Liver (tissue), 9 donors: ENCODE results near the gene BBC3. TPM values are rescaled to one million over a fixed set of nuclear protein-coding genes. Genes with fewer than 3 reads are reported as not detected.

Experiments used
- DNase-seq: peaks from one replicate; pipeline ENCODE4 v3.0.0-alpha.2; 2017; ENCODE audit warnings: low spot score
- H3K27ac ChIP-seq, 2 donors: one replicate each; pipeline ENCODE4 v1.7.0; 2013; ENCODE audit warnings: inconsistent platforms in 2 of 2, low read length in 2 of 2, control low read depth in 1 of 2, low read depth in 1 of 2, mild to moderate bottlenecking in 1 of 2
- H3K27me3 ChIP-seq, 4 donors: one replicate each; pipeline versions ENCODE4 v1.6.1 to v1.7.0; 2013; ENCODE audit warnings: low read length in 3 of 4, inconsistent platforms in 1 of 4, mild to moderate bottlenecking in 1 of 4, moderate library complexity in 1 of 4; ENCODE audit not compliant: control insufficient read depth in 4 of 4, insufficient read depth in 4 of 4
- H3K36me3 ChIP-seq, 4 donors: one replicate each; pipeline versions ENCODE4 v1.6.1 to v1.7.0; 2013; ENCODE audit warnings: low read length in 3 of 4, mild to moderate bottlenecking in 3 of 4, low read depth in 1 of 4, moderate library complexity in 1 of 4; ENCODE audit not compliant: control insufficient read depth in 4 of 4, insufficient read depth in 3 of 4
- H3K4me1 ChIP-seq, 4 donors: one replicate each; pipeline versions ENCODE4 v1.6.1 to v1.7.0; 2013; ENCODE audit warnings: low read length in 3 of 4, mild to moderate bottlenecking in 3 of 4, moderate library complexity in 1 of 4; ENCODE audit not compliant: control insufficient read depth in 4 of 4, insufficient read depth in 4 of 4
- H3K4me3 ChIP-seq, 3 donors: one replicate each; pipeline versions ENCODE4 v1.6.1 to v1.7.0; 2013; ENCODE audit warnings: low read length in 3 of 3, control low read depth in 1 of 3, low read depth in 1 of 3, mild to moderate bottlenecking in 1 of 3
- H3K9ac ChIP-seq, 2 donors: one replicate each; pipeline ENCODE4 v1.7.0; 2013; ENCODE audit warnings: low read length in 2 of 2, mild to moderate bottlenecking in 2 of 2, moderate library complexity in 2 of 2, control low read depth in 1 of 2, low read depth in 1 of 2
- H3K9me3 ChIP-seq, 4 donors: one replicate each; pipeline versions ENCODE4 v1.6.1 to v1.7.0; 2013; ENCODE audit warnings: low read length in 3 of 4; ENCODE audit not compliant: control insufficient read depth in 4 of 4
- CTCF ChIP-seq: fragments of 150-350 bp; IDR thresholded peaks from 2 replicates; pipeline ENCODE4 v1.5.1; 2017; ENCODE audit warnings: improper control_type of control experiment, low read depth, low read length; ENCODE audit not compliant: missing input control
- EGR1 ChIP-seq, 2 donors: IDR thresholded peaks; 2 replicates each; pipeline ENCODE4 v1.6.1; 2016 to 2018; ENCODE audit warnings: antibody characterized with exemption in 2 of 2, low read depth in 2 of 2
- FOXA2 ChIP-seq: IDR thresholded peaks from 2 replicates; pipeline ENCODE4 v1.6.1; 2016; ENCODE audit warnings: antibody characterized with exemption
- GABPA ChIP-seq, 2 donors: IDR thresholded peaks in 1 of 2; conservative IDR thresholded peaks in 1 of 2; 2 replicates each; pipeline ENCODE4 v1.6.1; 2016; ENCODE audit warnings: antibody characterized with exemption in 2 of 2, mild to moderate bottlenecking in 1 of 2, moderate library complexity in 1 of 2
- HNF4A ChIP-seq, 2 donors: conservative IDR thresholded peaks; 2 replicates each; pipeline ENCODE4 v1.6.1; 2016; ENCODE audit warnings: antibody characterized with exemption in 2 of 2, mild to moderate bottlenecking in 2 of 2
- HNF4G ChIP-seq: IDR thresholded peaks from 2 replicates; pipeline ENCODE4 v1.6.1; 2016; ENCODE audit warnings: antibody characterized with exemption
- JUND ChIP-seq, 2 donors: IDR thresholded peaks; 2 replicates each; pipeline ENCODE4 v1.6.1; 2016; ENCODE audit warnings: antibody characterized with exemption in 2 of 2
- MAX ChIP-seq: IDR thresholded peaks from 2 replicates; pipeline ENCODE4 v1.6.1; 2016; ENCODE audit warnings: antibody characterized with exemption
- NR2F2 ChIP-seq: IDR thresholded peaks from 2 replicates; pipeline ENCODE4 v1.6.1; 2016; ENCODE audit warnings: antibody characterized with exemption
- REST ChIP-seq: IDR thresholded peaks from 2 replicates; pipeline ENCODE4 v1.6.1; 2016; ENCODE audit warnings: antibody characterized with exemption, mild to moderate bottlenecking
- RXRA ChIP-seq, 2 donors: IDR thresholded peaks; 2 replicates each; pipeline ENCODE4 v1.6.1; 2017 to 2018; ENCODE audit warnings: antibody characterized with exemption in 2 of 2, mild to moderate bottlenecking in 1 of 2
- TAF1 ChIP-seq: conservative IDR thresholded peaks from 2 replicates; pipeline ENCODE4 v1.6.1; 2016; ENCODE audit warnings: antibody characterized with exemption, mild to moderate bottlenecking
- WGBS: extraction: QIAGEN DNeasy Blood & Tissue Kit; methylation state at CpG from one replicate; pipeline ENCODE4 v1.1.7; 2013; 5-methylcytosine and 5-hydroxymethylcytosine counted together
- polyA plus RNA-seq, 2 donors: library from polyadenylated mRNA; stranded (reverse) in 1 of 2; unstranded in 1 of 2; fragments of 200-250 nt in 1 of 2; fragments of >200 nt in 1 of 2; fragmentation: Nextera tagmentation in 1 of 2; extraction: Ambion mirVana in 1 of 2; gene quantifications; one replicate each; pipeline versions ENCODE4 v1.2.1 to v1.2.3, GENCODE V29; 2013 to 2015
- total RNA-seq, 2 donors: library from RNA; depleted of rRNA; stranded (reverse); fragments of >200 nt; gene quantifications; one replicate each; pipeline ENCODE4 v1.2.3, GENCODE V29; 2014
- donor health status: healthy.
- donor health status: healthy.
- donor health status: healthy.
- donor health status: healthy.
- donor health status: healthy.

BBC3 gene
- total and polyA plus RNA-seq, 4 donors, result 0.35 to 2.6 (median 1.6) TPM

- Histone ChIP-seq H3K4me1 (peaks cover 0 to 7% (median 2%) of the 10 kb centered on the region in 4 donors), H3K36me3 (peaks cover 0 to 4% (median 2%) of the 10 kb centered on the region in 4 donors)
These were observed 43.2 kb downstream of the BBC3 start for GRCh38 chr19:47187797-47188196.

GRCh38 chr19:47187335-47187655 is 43.7 kb downstream of the BBC3 start:
- H3K4me1 ChIP-seq, result peaks cover 0 to 7% (median 2%) of the 10 kb centered on the region in 4 donors
- H3K9me3 ChIP-seq, result no peaks in the 10 kb centered on the region
- H3K4me3 ChIP-seq, result no peak overlapping the region
- no peak overlapping the region for H3K27ac ChIP-seq
- WGBS, result 64% methylated on average over 2 of the region's 2 CpGs
- peaks cover 0 to 4% (median 2%) of the 10 kb centered on the region in 4 donors for H3K36me3 ChIP-seq
- no peak overlapping the region for H3K9ac ChIP-seq
- no peaks in the 10 kb centered on the region for H3K27me3 ChIP-seq
- DNase-seq, result no peak
- no peak for TF ChIP-seq CTCF
- no peak for TF ChIP-seq JUND (IDR thresholded peaks at IDR 0.05)
- TF ChIP-seq MAX, result no peak
- TF ChIP-seq HNF4G, result no peak
- TF ChIP-seq GABPA (IDR thresholded peaks at IDR 0.05 in 1 of 2, conservative IDR thresholded peaks at IDR 0.05 in 1 of 2), result no peak
- TF ChIP-seq REST, result no peak
- TF ChIP-seq RXRA (IDR thresholded peaks at IDR 0.05), result no peak
- TF ChIP-seq EGR1 (IDR thresholded peaks at IDR 0.05; ENCODE audit: low read depth in 2 of 2), result no peak

More at GRCh38 chr19:47187797-47188196, 43.2 kb downstream of the BBC3 start:
- Histone ChIP-seq H3K4me3 (no peak overlapping the region), H3K27ac (no peak overlapping the region), H3K9me3 (no peaks in the 10 kb centered on the region), H3K27me3 (no peaks in the 10 kb centered on the region), H3K9ac (no peak overlapping the region)
- TF ChIP-seq JUND (IDR thresholded peaks at IDR 0.05), result no peak
- TF ChIP-seq HNF4A (conservative IDR thresholded peaks at IDR 0.05), result no peak
- DNase-seq, result no peak
- 91% methylated on average over 6 of the region's 6 CpGs for WGBS

- DNase-seq, result no peak
- no peak for TF ChIP-seq TAF1
- no peak for TF ChIP-seq FOXA2
- TF ChIP-seq NR2F2, result no peak
- Histone ChIP-seq H3K27me3 (no peaks in the 10 kb centered on the region), H3K4me3 (no peak overlapping the region), H3K9me3 (no peaks in the 10 kb centered on the region), H3K4me1 (peaks cover 0 to 7% (median 2%) of the 10 kb centered on the region in 4 donors), H3K36me3 (peaks cover 0 to 4% (median 2%) of the 10 kb centered on the region in 4 donors), H3K9ac (no peak overlapping the region), H3K27ac (no peak overlapping the region)
- WGBS, result 87% methylated on average over 17 of the region's 17 CpGs
These were observed 44.3 kb downstream of the BBC3 start for GRCh38 chr19:47186446-47187334.
